GM12878 (cell line): ENCODE measurements around the gene SACS. TPM values are rescaled to one million over a fixed set of nuclear protein-coding genes. Genes with fewer than 3 reads are reported as not detected.

ENCODE experiments used
- ATAC-seq: fragments of 200-7000 bp; cut with Tn5 transposase; 3 replicates; pipeline ENCODE4 v1.9.1; 2020; ENCODE audit warnings: mild to moderate bottlenecking, moderate library complexity
- BruUV-seq: library from RNA; stranded (reverse); fragments of 400-500 nt; replicated peaks from 2 replicates; lab custom pipeline; 2021; lab: Mats Ljungman, UMichigan
- CTCF ChIA-PET: fragments of 300-600 bp; sonication (Branson Sonifier 250); formaldehyde crosslinking; extraction: SDS; loops from one replicate; lab custom pipeline; 2021; ENCODE audit warnings: inconsistent platforms; lab: Yijun Ruan, JAX
- POLR2A ChIA-PET: fragments of 350-600 bp; formaldehyde crosslinking; extraction: SDS; loops from one replicate; lab custom pipeline; 2021; ENCODE audit warnings: inconsistent platforms; lab: Charles Lee
- RAD21 ChIA-PET: fragments of 300-600 bp; sonication (Branson Sonifier 250); formaldehyde crosslinking; loops from one replicate; lab custom pipeline; 2023; ENCODE audit warnings: antibody characterized with exemption; ENCODE audit not compliant: unreplicated experiment; lab: Charles Lee
- SMC1A ChIA-PET: fragments of 300-600 bp; sonication (Branson Sonifier 250); formaldehyde crosslinking; loops from one replicate; lab custom pipeline; 2023; ENCODE audit not compliant: unreplicated experiment, uncharacterized antibody; lab: Charles Lee
- DNase-seq: peaks from one replicate; pipeline ENCODE4 v3.0.0-alpha.2; 2011; ENCODE audit warnings: low read depth, low spot score
- FAIRE-seq: peaks from 3 replicates; lab custom pipeline; 2011; peaks lifted over from hg19 to GRCh38; lab: Jason Lieb, UNC
- H2AFZ ChIP-seq: 2 replicates; pipeline ENCODE4 v1.6.0; 2011; ENCODE audit warnings: low read depth, low read length, control low read depth; ENCODE audit not compliant: control insufficient read depth
- H3K27ac ChIP-seq: 2 replicates; pipeline ENCODE4 v1.5.1; 2011; ENCODE audit warnings: control low read depth; ENCODE audit not compliant: control insufficient read depth, insufficient read depth
- H3K27me3 ChIP-seq, 2 experiments: replicated peaks in 1 of 2; 2 replicates each; pipeline versions ENCODE4 v1.6.0 to v1.6.1; 2011; ENCODE audit warnings: low read length in 1 of 2; ENCODE audit not compliant: control insufficient read depth in 2 of 2, insufficient read depth in 2 of 2
- H3K36me3 ChIP-seq, 2 experiments: 2 replicates each; pipeline ENCODE4 v1.5.1; 2011; ENCODE audit warnings: low read length in 1 of 2; ENCODE audit not compliant: control insufficient read depth in 2 of 2, insufficient read depth in 2 of 2
- H3K4me1 ChIP-seq: 2 replicates; pipeline ENCODE4 v1.6.1; 2011; ENCODE audit warnings: mild to moderate bottlenecking, low read length, moderate library complexity, mixed read lengths; ENCODE audit not compliant: control insufficient read depth, insufficient read depth
- H3K4me2 ChIP-seq: 2 replicates; pipeline ENCODE4 v1.6.0; 2011; ENCODE audit warnings: control low read depth; ENCODE audit not compliant: control insufficient read depth, insufficient read depth
- H3K4me3 ChIP-seq: fragments of 200-600 bp; sonication (generic); 2 replicates; pipeline ENCODE4 v1.5.1; 2016
- H3K79me2 ChIP-seq: 2 replicates; pipeline ENCODE4 v1.6.0; 2011; ENCODE audit warnings: low read length; ENCODE audit not compliant: control insufficient read depth, insufficient read depth
- H3K9ac ChIP-seq: 2 replicates; pipeline ENCODE4 v1.8.0; 2011; ENCODE audit warnings: low read length, control low read depth, mixed read lengths; ENCODE audit not compliant: control insufficient read depth, insufficient read depth
- H3K9me3 ChIP-seq: replicated peaks from 3 replicates; pipeline ENCODE4 v1.5.1; 2011; ENCODE audit warnings: mild to moderate bottlenecking, low read length; ENCODE audit not compliant: control insufficient read depth, insufficient read depth
- H4K20me1 ChIP-seq: 2 replicates; pipeline ENCODE4 v1.6.0; 2011; ENCODE audit not compliant: control insufficient read depth, insufficient read depth
- BACH1 ChIP-seq: fragments of 450-650 bp; IDR thresholded peaks from 2 replicates; pipeline ENCODE4 v1.6.1; 2017; ENCODE audit warnings: mild to moderate bottlenecking, borderline replicate concordance
- BCL11A ChIP-seq: IDR thresholded peaks from 2 replicates; pipeline ENCODE4 v1.6.1; 2011; ENCODE audit warnings: low read depth, low read length
- CEBPB ChIP-seq, 2 experiments: fragments of 150-350 bp in 1 of 2; IDR thresholded peaks; 2 replicates each; pipeline ENCODE4 v1.6.1; 2012 to 2014; ENCODE audit warnings: low read depth in 2 of 2, low read length in 2 of 2, borderline replicate concordance in 1 of 2, inconsistent platforms in 1 of 2
- CREM ChIP-seq: IDR thresholded peaks from 2 replicates; pipeline ENCODE4 v1.6.1; 2014; ENCODE audit warnings: antibody characterized with exemption, low read depth
- DPF2 ChIP-seq: fragments of 450-650 bp; IDR thresholded peaks from 2 replicates; pipeline ENCODE4 v1.6.1; 2017; ENCODE audit warnings: mild to moderate bottlenecking
- FOS ChIP-seq: IDR thresholded peaks from 3 replicates; pipeline ENCODE4 v1.6.1; 2011; ENCODE audit warnings: borderline replicate concordance; ENCODE audit not compliant: insufficient read length; ENCODE audit errors: extremely low read depth
- FOXK2 ChIP-seq: fragments of 450-650 bp; IDR thresholded peaks from 2 replicates; pipeline ENCODE4 v1.6.1; 2017; ENCODE audit warnings: mild to moderate bottlenecking, moderate library complexity
- IRF4 ChIP-seq: IDR thresholded peaks from 2 replicates; pipeline ENCODE4 v1.6.1; 2011; ENCODE audit warnings: low read depth, low read length
- JUND ChIP-seq: IDR thresholded peaks from 2 replicates; pipeline ENCODE4 v1.6.1; 2012; ENCODE audit warnings: low read depth, mild to moderate bottlenecking, low read length, improper control_type of control experiment, moderate library complexity
- MXI1 ChIP-seq: fragments of 150-350 bp; IDR thresholded peaks from 2 replicates; pipeline ENCODE4 v1.6.1; 2011; ENCODE audit warnings: low read depth, mild to moderate bottlenecking, inconsistent platforms, low read length, improper control_type of control experiment
- RAD21 ChIP-seq: IDR thresholded peaks from 2 replicates; pipeline ENCODE4 v1.6.1; 2011; ENCODE audit warnings: mild to moderate bottlenecking, low read depth, low read length, moderate library complexity; ENCODE audit not compliant: insufficient read depth
- RBBP5 ChIP-seq: fragments of 200-600 bp; sonication (generic); conservative IDR thresholded peaks from 2 replicates; pipeline ENCODE4 v1.6.1; 2016
- SUZ12 ChIP-seq: fragments of 200-600 bp; sonication (generic); IDR thresholded peaks from one replicate; pipeline ENCODE4 v1.6.1; 2018; ENCODE audit warnings: antibody characterized with exemption, mild to moderate bottlenecking; ENCODE audit not compliant: unreplicated experiment
- TCF3 ChIP-seq: IDR thresholded peaks from 2 replicates; pipeline ENCODE4 v1.6.1; 2012; ENCODE audit warnings: low read depth, mild to moderate bottlenecking, low read length, borderline replicate concordance; ENCODE audit not compliant: insufficient read depth
- TCF7 ChIP-seq: IDR thresholded peaks from 2 replicates; pipeline ENCODE4 v1.6.1; 2014; ENCODE audit warnings: antibody characterized with exemption, borderline replicate concordance
- YY1 ChIP-seq: IDR thresholded peaks from 2 replicates; pipeline ENCODE4 v1.6.1; 2011; ENCODE audit warnings: low read depth, mild to moderate bottlenecking, low read length
- WGBS: methylation state at CpG from one replicate; pipeline ENCODE4 v1.1.6; 2016; ENCODE audit warnings: low lambda C conversion rate; ENCODE audit not compliant: insufficient replicate concordance, insufficient coverage; ENCODE audit errors: missing lambda C conversion rate; 5-methylcytosine and 5-hydroxymethylcytosine counted together
- in situ Hi-C: fragments of 300-500 bp; cut with MboI; formaldehyde crosslinking; loops from 9 replicates; pipeline ENCODE4 v1.14.3; 2018; ENCODE audit warnings: mixed read lengths
- intact Hi-C: fragments of 100-400 bp; cut with micrococcal nuclease; formaldehyde crosslinking; loops from one replicate; pipeline ENCODE4 v1.14.2; 2022; ENCODE audit not compliant: unreplicated experiment
- polyA plus RNA-seq, 11 experiments: library from polyadenylated mRNA; depleted of rRNA in 4 of 11; unstranded in 6 of 11; stranded (reverse) in 5 of 11; fragments of >200 nt; fragmentation: Nextera tagmentation in 4 of 11; fragmentation: Illumina TruSeq in 1 of 11; extraction: Ambion mirVana in 4 of 11; extraction: Trizol in 1 of 11; gene quantifications; 1 replicate in 1 of 11; 2 replicates in 10 of 11; pipeline versions ENCODE4 v1.2.1 to v1.2.3, GENCODE V29; 2011 to 2016; ENCODE audit warnings: inconsistent platforms in 2 of 11, missing spikeins in 2 of 11, low read depth in 1 of 11
- total RNA-seq, 4 experiments: library from RNA; depleted of rRNA in 3 of 4; stranded (reverse); fragments of >200 nt in 3 of 4; fragmentation: Illumina TruSeq in 1 of 4; extraction: Trizol in 1 of 4; gene quantifications; 2 replicates each; pipeline versions ENCODE4 v1.2.1 to v1.2.3, GENCODE V29; 2013 to 2021
- TF ChIP-seq, protein P1 (sequence below): fragments of 450-650 bp; IDR thresholded peaks from 2 replicates; pipeline ENCODE4 v1.6.1; 2016; ENCODE audit warnings: mild to moderate bottlenecking

Gene SACS
- total and polyA plus RNA-seq, 10 of the 15 experiments (the other 5 are each of a cell fraction or from before 2014, with no cell fraction given): 9.9 to 74.9 (median 22.1) TPM

DNA sequence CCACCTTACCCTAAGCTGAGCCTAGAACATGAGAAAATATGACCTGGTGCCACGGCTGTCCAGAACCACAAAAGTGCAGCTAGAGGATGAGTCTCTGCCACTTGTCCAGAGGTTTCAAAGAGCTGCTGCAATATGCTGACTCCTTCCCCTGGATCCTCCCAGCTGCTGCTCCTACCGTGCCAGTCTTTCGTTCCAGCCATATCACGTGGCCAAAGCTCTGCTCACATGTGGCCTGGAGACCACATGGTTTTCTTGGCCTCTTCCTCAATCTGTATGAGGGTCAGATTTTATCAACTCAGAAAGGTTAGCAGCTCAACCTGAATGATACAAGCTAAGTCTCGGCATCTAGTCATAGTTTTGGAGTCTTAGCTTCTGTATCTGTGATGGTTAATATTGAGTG is 3.2 kb upstream of the SACS start:
- Histone ChIP-seq H3K27me3 (no peaks in the 10 kb centered on the region; a peak in 2 of 4 replicates), H4K20me1 (no peaks in the 10 kb centered on the region), H3K9ac (no peak overlapping the region), H3K4me2 (no peak overlapping the region), H3K9me3 (no peaks in the 10 kb centered on the region), H3K27ac (no peak overlapping the region), H2AFZ (no peak overlapping the region), H3K79me2 (no peaks in the 10 kb centered on the region), H3K4me1 (no peaks in the 10 kb centered on the region), H3K36me3 (no peaks in the 10 kb centered on the region), H3K4me3 (no peak overlapping the region)
- RAD21 ChIA-PET: no interaction called here
- POLR2A ChIA-PET: no interaction called here
- intact Hi-C loops: no loop called here
- DNase-seq: no peak
- in situ Hi-C loops: no loop called here
- BruUV-seq: no TSS peak
- WGBS: 41% methylated on average over 5 of the region's 5 CpGs
- no peak for TF ChIP-seq FOS
- TF ChIP-seq RBBP5: no peak
- no peak for TF ChIP-seq DPF2
- TF ChIP-seq RAD21: no peak
- TF ChIP-seq MXI1: no peak
- no peak for TF ChIP-seq BACH1
- CTCF ChIA-PET: no interaction called here
- SMC1A ChIA-PET: no interaction called here
- no peak for ATAC-seq
- FAIRE-seq: no peak

DNA sequence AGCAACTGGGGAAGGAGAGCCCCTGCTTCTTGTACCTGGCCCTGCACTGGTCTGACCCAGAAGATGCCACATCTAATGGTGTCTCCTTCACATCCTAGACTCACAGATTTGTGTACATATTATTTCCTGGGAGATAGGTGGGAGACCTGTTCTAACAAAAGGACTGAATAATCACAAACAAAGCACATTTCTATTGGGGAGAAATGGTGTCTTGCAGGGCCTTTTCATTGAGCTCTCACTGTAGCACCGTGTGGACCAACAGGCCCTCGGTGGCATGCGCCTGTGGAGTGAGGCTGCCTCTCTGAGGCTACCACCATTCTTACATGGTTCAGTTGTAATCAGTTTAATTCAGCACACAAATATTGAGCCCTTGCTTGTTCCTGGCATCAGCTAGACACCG is 989 bp upstream of the SACS start:
- no peak overlapping the region for H3K4me2 ChIP-seq
- H3K9ac ChIP-seq: no peak overlapping the region
- H3K9me3 ChIP-seq: no peaks in the 10 kb centered on the region
- no peak overlapping the region for H3K27ac ChIP-seq
- SMC1A ChIA-PET: no interaction called here
- no peaks in the 10 kb centered on the region for H3K79me2 ChIP-seq
- no peaks in the 10 kb centered on the region for H3K36me3 ChIP-seq
- no peak overlapping the region for H2AFZ ChIP-seq
- DNase-seq (no peak), ATAC-seq (no peak), FAIRE-seq (no peak)
- no peaks in the 10 kb centered on the region for H4K20me1 ChIP-seq
- POLR2A ChIA-PET: no interaction called here
- in situ Hi-C loops (no loop called here), intact Hi-C loops (no loop called here)
- RAD21 ChIA-PET: no interaction called here
- CTCF ChIA-PET: no interaction called here
- H3K4me3 ChIP-seq: no peak overlapping the region
- H3K4me1 ChIP-seq: no peaks in the 10 kb centered on the region
- no peaks in the 10 kb centered on the region; a peak in 3 of 4 replicates for H3K27me3 ChIP-seq
- 85% methylated on average over 4 of the region's 4 CpGs for WGBS
- no TSS peak for BruUV-seq
- TF ChIP-seq JUND: no peak
- TF ChIP-seq TCF3: no peak
- TF ChIP-seq TCF7: no peak
- TF ChIP-seq IRF4: no peak
- TF ChIP-seq, protein P1, sequence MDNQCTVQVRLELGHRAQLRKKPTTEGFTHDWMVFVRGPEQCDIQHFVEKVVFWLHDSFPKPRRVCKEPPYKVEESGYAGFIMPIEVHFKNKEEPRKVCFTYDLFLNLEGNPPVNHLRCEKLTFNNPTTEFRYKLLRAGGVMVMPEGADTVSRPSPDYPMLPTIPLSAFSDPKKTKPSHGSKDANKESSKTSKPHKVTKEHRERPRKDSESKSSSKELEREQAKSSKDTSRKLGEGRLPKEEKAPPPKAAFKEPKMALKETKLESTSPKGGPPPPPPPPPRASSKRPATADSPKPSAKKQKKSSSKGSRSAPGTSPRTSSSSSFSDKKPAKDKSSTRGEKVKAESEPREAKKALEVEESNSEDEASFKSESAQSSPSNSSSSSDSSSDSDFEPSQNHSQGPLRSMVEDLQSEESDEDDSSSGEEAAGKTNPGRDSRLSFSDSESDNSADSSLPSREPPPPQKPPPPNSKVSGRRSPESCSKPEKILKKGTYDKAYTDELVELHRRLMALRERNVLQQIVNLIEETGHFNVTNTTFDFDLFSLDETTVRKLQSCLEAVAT: no peak
- TF ChIP-seq YY1: no peak
- TF ChIP-seq FOXK2: no peak
- no peak for TF ChIP-seq SUZ12
- no peak for TF ChIP-seq CEBPB (IDR thresholded peaks at IDR 0.05; ENCODE audit: borderline replicate concordance in 1 of 2, low read depth in 2 of 2, low read length in 2 of 2)
- TF ChIP-seq CREM: no peak
- no peak for TF ChIP-seq BCL11A
